Uterus (tissue), 2 donors: Measurements from ENCODE around the gene FKBP5.

Experiments
- POLR2A ChIP-seq, 2 donors: fragments of 450-650 bp; IDR thresholded peaks; one replicate each; pipeline ENCODE4 v1.6.1; 2016; ENCODE audit warnings: antibody characterized with exemption in 2 of 2, mild to moderate bottlenecking in 1 of 2, moderate library complexity in 1 of 2
- TF ChIP-seq, protein P1 (sequence below), 4 experiments: fragments of 200-600 bp in 2 of 4; fragments of 450-650 bp in 2 of 4; sonication (generic) in 2 of 4; IDR thresholded peaks; one replicate each; pipeline ENCODE4 v1.5.1; 2016 to 2019; ENCODE audit warnings: antibody characterized with exemption in 4 of 4, mild to moderate bottlenecking in 2 of 4, moderate library complexity in 1 of 4

DNA sequence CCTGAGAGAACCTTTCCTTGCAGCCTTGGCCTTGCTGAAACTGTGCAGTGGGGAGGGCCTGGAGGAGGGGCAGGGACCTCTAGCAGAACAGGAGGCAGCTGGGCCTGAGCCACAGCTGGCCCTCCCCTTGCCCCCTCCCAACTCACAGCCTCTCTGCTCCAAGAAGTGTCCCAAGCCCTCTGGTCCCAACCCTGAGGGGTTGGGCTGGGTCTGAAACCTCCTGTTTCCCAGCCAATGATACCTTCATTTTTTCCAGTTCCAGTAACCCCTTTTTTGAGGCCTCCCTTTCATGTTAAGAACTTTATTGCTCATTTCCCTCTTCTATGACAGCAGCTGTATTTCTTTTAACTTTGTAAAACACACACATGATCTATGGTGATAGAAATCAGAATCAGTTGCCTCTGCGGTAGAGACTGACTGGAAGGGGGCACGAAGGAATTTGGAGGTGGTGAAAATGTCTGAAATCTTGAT is 30.2 kb upstream of the FKBP5 start:
- TF ChIP-seq, protein P1, sequence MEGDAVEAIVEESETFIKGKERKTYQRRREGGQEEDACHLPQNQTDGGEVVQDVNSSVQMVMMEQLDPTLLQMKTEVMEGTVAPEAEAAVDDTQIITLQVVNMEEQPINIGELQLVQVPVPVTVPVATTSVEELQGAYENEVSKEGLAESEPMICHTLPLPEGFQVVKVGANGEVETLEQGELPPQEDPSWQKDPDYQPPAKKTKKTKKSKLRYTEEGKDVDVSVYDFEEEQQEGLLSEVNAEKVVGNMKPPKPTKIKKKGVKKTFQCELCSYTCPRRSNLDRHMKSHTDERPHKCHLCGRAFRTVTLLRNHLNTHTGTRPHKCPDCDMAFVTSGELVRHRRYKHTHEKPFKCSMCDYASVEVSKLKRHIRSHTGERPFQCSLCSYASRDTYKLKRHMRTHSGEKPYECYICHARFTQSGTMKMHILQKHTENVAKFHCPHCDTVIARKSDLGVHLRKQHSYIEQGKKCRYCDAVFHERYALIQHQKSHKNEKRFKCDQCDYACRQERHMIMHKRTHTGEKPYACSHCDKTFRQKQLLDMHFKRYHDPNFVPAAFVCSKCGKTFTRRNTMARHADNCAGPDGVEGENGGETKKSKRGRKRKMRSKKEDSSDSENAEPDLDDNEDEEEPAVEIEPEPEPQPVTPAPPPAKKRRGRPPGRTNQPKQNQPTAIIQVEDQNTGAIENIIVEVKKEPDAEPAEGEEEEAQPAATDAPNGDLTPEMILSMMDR (IDR thresholded peaks at IDR 0.05), result no peak
- TF ChIP-seq POLR2A (IDR thresholded peaks at IDR 0.05), result no peak
